NT2/D1 (cell line): Measurements from ENCODE around the gene KNCN.

Experiments
- DNase-seq: peaks from one replicate; pipeline ENCODE4 v3.0.0-alpha.2; 2011; ENCODE audit warnings: low read depth, low spot score
- H3K27me3 ChIP-seq: 2 replicates; pipeline ENCODE4 v1.6.0; 2011; ENCODE audit warnings: mild to moderate bottlenecking; ENCODE audit not compliant: insufficient read length, insufficient read depth
- H3K36me3 ChIP-seq: 2 replicates; pipeline ENCODE4 v1.6.1; 2011; ENCODE audit warnings: mild to moderate bottlenecking, low read length, mixed read lengths; ENCODE audit not compliant: insufficient read depth, insufficient read length
- H3K4me1 ChIP-seq: 2 replicates; pipeline ENCODE4 v1.5.1; 2011; ENCODE audit not compliant: insufficient read depth, insufficient read length
- H3K4me3 ChIP-seq: 2 replicates; pipeline ENCODE4 v1.5.1; 2011; ENCODE audit warnings: low read depth; ENCODE audit not compliant: insufficient read length
- H3K9ac ChIP-seq: 2 replicates; pipeline ENCODE4 v1.6.0; 2011; ENCODE audit warnings: low read depth; ENCODE audit not compliant: insufficient read length
- H3K9me3 ChIP-seq: 2 replicates; pipeline ENCODE4 v1.5.1; 2011; ENCODE audit warnings: mild to moderate bottlenecking, low read length; ENCODE audit not compliant: insufficient read depth
- SUZ12 ChIP-seq: IDR thresholded peaks from 2 replicates; pipeline ENCODE4 v1.6.1; 2011; ENCODE audit not compliant: insufficient read length, insufficient read depth; ENCODE audit errors: extremely low read depth
- YY1 ChIP-seq: IDR thresholded peaks from 2 replicates; pipeline ENCODE4 v1.6.1; 2011; ENCODE audit not compliant: insufficient read length, insufficient read depth
- ZNF274 ChIP-seq: IDR thresholded peaks from 2 replicates; pipeline ENCODE4 v1.6.1; 2011; ENCODE audit warnings: mild to moderate bottlenecking, low read depth, low read length

The KNCN gene

DNA sequence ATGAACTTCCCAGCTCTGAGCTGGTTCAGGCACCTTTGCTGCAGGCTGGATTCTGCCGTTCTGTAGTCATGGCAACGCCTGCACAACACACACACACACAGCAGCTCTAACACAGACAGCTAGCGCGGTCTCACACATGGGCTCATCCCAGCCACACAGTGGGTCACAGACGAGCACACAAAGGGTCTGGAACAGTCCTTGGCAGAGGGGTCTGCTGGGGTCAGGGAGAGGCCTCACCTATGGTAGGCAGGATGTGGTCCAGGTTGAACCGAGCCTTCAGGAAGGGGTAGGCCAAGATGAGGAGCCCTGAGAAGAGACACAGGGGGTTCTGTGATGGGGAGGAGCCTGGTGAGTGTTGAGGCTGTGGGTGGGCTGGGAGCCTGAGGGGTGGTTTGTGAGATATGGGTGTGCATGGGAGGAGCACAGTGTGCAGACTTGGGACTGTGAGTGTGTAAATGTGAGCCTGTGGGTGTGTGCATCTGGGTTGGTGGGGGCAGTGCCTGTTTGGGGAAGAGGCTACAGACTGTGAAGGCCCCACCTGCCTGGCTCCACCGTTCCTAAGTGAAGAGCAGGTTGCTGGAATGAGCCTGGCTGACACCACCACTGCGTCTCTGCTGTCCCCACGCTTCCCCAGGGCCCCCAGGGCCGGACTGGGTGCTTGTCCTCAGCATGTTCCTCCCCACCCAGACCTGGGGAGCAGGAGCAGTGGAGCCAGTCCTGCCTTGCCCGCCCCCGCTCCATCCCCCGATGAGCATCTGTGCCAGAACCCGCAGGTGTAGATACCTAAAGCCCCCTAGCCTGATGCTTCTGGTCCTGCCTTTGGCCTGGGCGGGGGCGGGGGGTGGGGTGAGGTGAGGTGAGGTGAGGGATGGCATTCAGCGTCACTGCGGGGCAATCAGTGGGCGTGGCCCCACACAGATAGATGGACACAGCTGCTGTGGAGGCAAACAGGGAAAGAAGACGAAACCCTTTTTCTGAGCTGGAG lies 1.5 kb downstream of the KNCN start:
- H3K4me1 ChIP-seq: peaks cover 20% of the 10 kb centered on the region
- no peak for DNase-seq
- no peaks in the 10 kb centered on the region for H3K36me3 ChIP-seq
- peaks cover 35% of the 10 kb centered on the region for H3K27me3 ChIP-seq
- H3K9me3 ChIP-seq: no peaks in the 10 kb centered on the region
- no peak overlapping the region for H3K9ac ChIP-seq
- TF ChIP-seq YY1 (no peak), SUZ12 (no peak), ZNF274 (no peak)
- H3K4me3 ChIP-seq: no peak overlapping the region

DNA sequence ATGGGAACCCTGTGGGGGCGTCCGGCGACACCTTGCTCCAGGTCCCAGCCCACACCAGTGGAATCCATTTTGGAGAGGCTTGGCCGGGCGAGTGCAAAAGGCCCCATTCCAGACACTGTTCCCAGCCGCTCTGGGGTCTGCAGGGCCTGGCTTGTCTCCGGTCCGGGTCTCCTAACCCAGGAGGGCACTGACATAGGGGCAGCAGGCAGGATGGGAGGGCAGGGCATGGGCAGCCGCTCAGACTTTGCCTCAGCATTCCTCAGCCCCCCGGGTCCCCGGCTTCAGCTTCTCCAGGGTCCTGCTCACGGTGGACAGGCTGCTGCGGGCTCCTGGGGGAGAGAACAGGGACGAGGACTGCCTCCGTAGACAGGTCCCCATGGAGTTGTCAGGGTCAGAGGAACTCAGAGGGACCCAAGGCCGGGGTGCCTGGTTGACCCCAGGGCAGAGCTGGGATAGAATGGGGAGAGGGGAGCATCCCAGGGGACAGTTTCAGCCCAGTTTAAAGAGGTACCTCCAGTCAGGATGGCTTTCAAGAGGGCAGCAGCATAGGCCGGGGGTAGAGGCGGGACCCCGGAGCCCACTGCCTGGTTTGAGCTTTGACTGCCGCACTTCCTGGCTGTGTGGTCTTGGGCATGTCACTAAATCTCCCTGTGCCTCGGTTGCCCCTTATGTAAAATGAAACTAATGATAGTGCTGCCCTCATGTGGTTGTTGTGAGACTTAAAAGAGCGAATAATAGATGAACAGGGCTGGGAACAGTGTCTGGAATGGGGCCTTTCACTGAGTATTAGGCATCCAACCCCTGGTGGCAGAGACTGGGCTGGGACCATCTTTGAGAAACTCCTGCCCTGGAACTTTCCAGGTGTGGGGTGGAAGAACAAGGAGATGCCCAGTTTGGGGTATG lies 3.7 kb downstream of the KNCN start:
- Histone ChIP-seq H3K9ac (no peak overlapping the region), H3K36me3 (no peaks in the 10 kb centered on the region), H3K27me3 (peaks cover 55% of the 10 kb centered on the region), H3K4me3 (no peak overlapping the region), H3K9me3 (no peaks in the 10 kb centered on the region), H3K4me1 (peaks cover 24% of the 10 kb centered on the region)
- no peak for TF ChIP-seq ZNF274
- no peak for TF ChIP-seq SUZ12
- no peak for TF ChIP-seq YY1
- no peak for DNase-seq

DNA sequence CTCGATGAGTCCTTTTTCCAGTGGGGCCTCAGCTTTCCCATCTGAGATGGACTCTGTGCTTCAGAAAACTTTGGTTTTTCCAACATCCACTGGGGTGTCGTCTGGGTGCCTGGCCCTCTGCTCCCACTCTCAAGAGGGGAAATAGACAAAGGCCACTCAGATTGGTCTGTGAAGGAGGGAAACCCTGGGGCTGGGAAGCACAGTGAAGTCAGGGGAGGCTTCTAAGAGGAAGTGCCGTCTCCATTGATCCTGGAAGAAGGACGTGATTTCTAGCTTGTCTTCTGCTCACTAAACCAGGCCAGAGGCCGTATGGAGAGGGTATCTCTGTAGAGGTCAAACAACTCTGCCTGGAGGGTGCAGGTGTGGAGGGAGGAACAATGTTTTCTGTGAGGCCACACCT lies 5.2 kb downstream of the KNCN start:
- Histone ChIP-seq H3K4me1 (peaks cover 18% of the 10 kb centered on the region), H3K9me3 (no peaks in the 10 kb centered on the region), H3K27me3 (peaks cover 67% of the 10 kb centered on the region), H3K9ac (no peak overlapping the region), H3K4me3 (no peak overlapping the region), H3K36me3 (no peaks in the 10 kb centered on the region)
- no peak for DNase-seq
- TF ChIP-seq YY1: no peak
- no peak for TF ChIP-seq ZNF274
- TF ChIP-seq SUZ12: no peak

DNA sequence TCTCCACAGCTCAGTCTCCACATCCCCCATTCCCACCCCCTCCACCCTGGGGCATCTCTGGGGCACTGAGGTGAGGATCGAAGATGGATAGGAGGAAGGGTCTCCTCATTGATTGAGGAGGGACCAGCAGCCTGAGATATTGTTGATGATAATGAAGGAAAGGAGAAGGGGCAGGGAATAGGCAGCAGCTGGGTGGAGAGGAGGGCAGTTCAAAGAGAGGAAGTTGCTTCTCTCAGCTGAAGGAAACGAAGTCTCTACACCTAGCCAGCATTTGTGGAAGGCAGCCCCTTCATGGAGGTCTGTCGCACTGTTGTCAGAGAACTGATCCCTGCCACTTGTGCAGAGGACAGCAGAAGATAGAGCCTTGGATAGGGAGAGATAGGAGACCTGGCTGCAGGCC lies 5.7 kb downstream of the KNCN start:
- no peak overlapping the region for H3K4me3 ChIP-seq
- DNase-seq: no peak
- no peak for TF ChIP-seq ZNF274
- no peak for TF ChIP-seq SUZ12
- no peak for TF ChIP-seq YY1
- H3K9me3 ChIP-seq: no peaks in the 10 kb centered on the region
- no peaks in the 10 kb centered on the region for H3K36me3 ChIP-seq
- no peak overlapping the region for H3K9ac ChIP-seq
- H3K4me1 ChIP-seq: peaks cover 18% of the 10 kb centered on the region
- peaks cover 71% of the 10 kb centered on the region for H3K27me3 ChIP-seq

DNA sequence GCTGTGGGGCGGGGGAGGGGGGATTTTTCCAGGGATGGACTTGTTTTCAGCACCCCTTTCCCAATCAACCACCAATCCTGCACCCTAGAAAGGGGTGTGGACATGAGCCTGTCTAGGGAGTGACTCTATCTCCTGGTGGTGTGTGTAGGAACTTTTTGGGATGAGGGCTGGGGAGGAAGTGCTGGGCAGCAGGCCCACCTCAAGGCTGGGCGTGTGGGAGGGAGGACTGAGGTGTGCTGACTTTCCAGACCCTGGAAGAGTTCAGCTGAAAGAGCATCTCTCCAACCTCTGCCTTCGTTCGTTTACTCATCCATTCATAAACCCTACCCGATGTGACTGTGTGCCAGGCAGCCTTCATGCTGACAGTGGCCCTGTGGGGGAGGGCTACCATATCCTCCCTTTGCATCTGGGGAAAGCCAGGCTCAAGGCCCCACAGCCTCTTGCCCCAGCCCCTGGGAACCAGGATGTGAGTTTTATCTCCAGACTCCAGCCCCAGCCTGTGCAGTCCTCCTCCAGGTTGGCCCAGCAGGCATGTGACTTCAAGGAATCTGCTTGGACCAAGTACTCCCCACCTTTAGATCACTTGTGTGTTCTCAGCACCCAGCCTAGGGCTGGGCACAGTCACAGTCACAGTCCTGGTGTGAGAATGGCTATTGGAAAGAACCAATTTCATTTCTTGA lies 6.7 kb downstream of the KNCN start:
- H3K9ac ChIP-seq: peak overlapping the region; percentile 52
- H3K27me3 ChIP-seq: peaks cover 81% of the 10 kb centered on the region
- peak overlapping the region; percentile 52 for H3K4me3 ChIP-seq
- TF ChIP-seq ZNF274 (no peak), YY1 (no peak), SUZ12 (no peak)
- no peaks in the 10 kb centered on the region for H3K36me3 ChIP-seq
- no peak for DNase-seq
- H3K4me1 ChIP-seq: peaks cover 18% of the 10 kb centered on the region
- H3K9me3 ChIP-seq: no peaks in the 10 kb centered on the region

DNA sequence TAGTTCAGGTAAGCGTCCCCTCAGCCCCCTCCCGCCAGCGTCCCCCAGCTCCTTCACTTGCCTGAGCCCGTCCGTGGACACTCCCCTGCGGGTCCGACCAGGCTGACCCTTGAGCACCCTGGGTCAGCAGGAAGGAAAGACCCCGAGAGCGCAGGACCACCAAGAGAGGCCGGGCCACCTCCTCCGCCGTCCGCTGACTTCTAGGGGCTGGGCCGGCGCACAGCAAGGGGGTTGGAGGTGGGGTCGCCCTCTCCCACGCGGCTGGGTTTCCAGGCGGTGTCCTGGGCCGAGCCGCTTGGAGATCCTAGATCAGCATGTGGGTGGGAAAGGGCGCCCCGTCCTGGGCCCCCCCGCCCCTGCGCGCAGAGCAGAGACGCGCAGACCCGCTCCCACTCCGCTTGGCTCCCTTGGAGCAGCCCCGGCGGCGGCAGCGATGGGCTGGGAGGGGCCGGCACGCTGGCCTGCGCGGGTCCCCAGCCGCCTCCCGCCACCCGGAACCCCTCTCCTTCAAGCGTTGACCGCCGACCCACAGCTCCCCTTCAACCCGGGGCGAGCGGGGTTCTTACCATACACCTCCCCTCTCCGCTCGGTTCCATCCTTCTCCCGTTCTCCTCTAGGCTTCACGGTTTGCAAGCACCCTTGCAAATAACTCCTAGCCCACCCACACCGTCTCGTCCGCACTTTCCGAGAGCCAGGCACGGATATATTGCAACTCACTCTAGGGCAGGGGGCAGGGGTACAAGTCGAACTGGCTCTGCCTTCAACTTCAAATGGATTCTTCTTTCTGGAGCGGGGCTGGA lies 7.5 kb downstream of the KNCN start:
- peak overlapping the region; percentile 52 for H3K4me3 ChIP-seq
- TF ChIP-seq ZNF274 (no peak), YY1 (no peak), SUZ12 (peak; percentile 57)
- no peak for DNase-seq
- H3K9me3 ChIP-seq: no peaks in the 10 kb centered on the region
- peak overlapping the region; percentile 52 for H3K9ac ChIP-seq
- H3K4me1 ChIP-seq: peaks cover 22% of the 10 kb centered on the region
- H3K36me3 ChIP-seq: no peaks in the 10 kb centered on the region
- peaks cover 85% of the 10 kb centered on the region for H3K27me3 ChIP-seq
